ENCODE results near the gene WDR93. TPM values are rescaled to one million over a fixed set of nuclear protein-coding genes. Genes with fewer than 3 reads are reported as not detected.

WDR93 gene
- total RNA-seq, 4 donors from 2014 or later = not detected

DNA sequence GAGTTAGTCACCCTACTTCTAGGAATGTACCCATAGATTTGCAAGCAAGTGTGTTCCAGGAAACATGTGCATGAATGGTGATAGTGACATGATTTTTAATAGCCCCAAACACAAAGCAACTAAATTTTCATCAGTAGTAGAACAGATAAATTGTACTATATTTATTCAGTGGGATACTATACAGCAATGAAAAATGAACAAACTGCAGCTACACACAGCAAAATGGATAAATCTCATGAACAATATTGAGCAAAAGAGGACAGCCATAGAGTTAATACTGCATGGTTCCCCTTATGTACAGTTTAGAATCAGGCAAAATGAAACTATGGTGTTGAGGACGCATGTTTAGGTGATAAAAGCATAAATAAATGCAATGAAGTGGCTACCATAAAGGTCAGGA is 34.5 kb downstream of the WDR93 start:
- H3K4me1 ChIP-seq = peaks cover 0 to 3% (median 0%) of the 10 kb centered on the region in 4 donors
- DNase-seq = no peak
- WGBS, 2 donors (ENCODE audit: low coverage in 1 of 2) = 81 to 100% methylated on average over 1 of the region's 1 CpG
- intact Hi-C loops (cut with DNase I; ENCODE audit: low total_unique reads) (no loop called here), in situ Hi-C loops (cut with MboI; ENCODE audit: low pct_ligation_motif_present in 1 of 4, low pct_unique_long_range_greater_than_20kb in 1 of 4, low sequenced_read_pairs in 3 of 4) (loop anchor here in 1 of 4 donors (25.0 kb wide), 1 partner anchor 362 kb away; no protein-coding TSS in a partner anchor)
- no peaks in the 10 kb centered on the region for H3K36me3 ChIP-seq
- no peaks in the 10 kb centered on the region for H3K27me3 ChIP-seq
- H3K27ac ChIP-seq = no peak overlapping the region
- H3K9me3 ChIP-seq = peaks cover 0 to 7% of the 10 kb centered on the region in 2 donors
- TF ChIP-seq, protein P1, sequence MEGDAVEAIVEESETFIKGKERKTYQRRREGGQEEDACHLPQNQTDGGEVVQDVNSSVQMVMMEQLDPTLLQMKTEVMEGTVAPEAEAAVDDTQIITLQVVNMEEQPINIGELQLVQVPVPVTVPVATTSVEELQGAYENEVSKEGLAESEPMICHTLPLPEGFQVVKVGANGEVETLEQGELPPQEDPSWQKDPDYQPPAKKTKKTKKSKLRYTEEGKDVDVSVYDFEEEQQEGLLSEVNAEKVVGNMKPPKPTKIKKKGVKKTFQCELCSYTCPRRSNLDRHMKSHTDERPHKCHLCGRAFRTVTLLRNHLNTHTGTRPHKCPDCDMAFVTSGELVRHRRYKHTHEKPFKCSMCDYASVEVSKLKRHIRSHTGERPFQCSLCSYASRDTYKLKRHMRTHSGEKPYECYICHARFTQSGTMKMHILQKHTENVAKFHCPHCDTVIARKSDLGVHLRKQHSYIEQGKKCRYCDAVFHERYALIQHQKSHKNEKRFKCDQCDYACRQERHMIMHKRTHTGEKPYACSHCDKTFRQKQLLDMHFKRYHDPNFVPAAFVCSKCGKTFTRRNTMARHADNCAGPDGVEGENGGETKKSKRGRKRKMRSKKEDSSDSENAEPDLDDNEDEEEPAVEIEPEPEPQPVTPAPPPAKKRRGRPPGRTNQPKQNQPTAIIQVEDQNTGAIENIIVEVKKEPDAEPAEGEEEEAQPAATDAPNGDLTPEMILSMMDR (IDR thresholded peaks at IDR 0.05) = no peak
- no peak for TF ChIP-seq POLR2AphosphoS5 (IDR thresholded peaks at IDR 0.05)
- TF ChIP-seq POLR2A (IDR thresholded peaks at IDR 0.05) = no peak
- TF ChIP-seq EP300 (IDR thresholded peaks at IDR 0.05; ENCODE audit: low read depth) = no peak
- H3K4me3 ChIP-seq = no peak overlapping the region

DNA sequence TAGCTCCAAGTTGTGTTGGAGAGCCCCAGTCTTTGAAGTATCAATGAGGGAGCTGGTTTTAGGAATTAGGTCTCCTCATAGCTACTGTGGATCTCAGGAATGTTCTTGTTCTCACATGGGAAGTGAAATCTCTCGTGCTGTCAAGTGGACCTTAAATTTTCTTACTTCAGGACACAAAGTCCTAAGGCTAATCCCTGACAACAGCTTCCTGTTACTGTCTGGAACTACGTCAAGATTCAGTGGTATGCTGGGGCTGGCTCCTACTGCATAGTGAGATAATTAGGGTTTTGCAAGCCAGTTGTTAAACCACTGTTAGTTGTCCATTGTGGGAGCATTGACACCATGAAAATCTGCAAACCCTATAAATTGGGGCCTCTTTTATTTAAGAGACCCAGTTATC is 37.6 kb downstream of the WDR93 start:
- WGBS, 2 donors (ENCODE audit: low coverage in 1 of 2) = 35% methylated on average over 2 of the region's 2 CpGs; no CpG with 5 or more reads in 1 of the 2 donors
- intact Hi-C loops (cut with DNase I; ENCODE audit: low total_unique reads) (no loop called here), in situ Hi-C loops (cut with MboI; ENCODE audit: low pct_ligation_motif_present in 1 of 4, low pct_unique_long_range_greater_than_20kb in 1 of 4, low sequenced_read_pairs in 3 of 4) (loop anchor here in 1 of 4 donors (25.0 kb wide), 1 partner anchor 359 kb away; no protein-coding TSS in a partner anchor)
- H3K4me3 ChIP-seq = no peak overlapping the region
- peaks cover 0 to 7% of the 10 kb centered on the region in 2 donors for H3K9me3 ChIP-seq
- H3K36me3 ChIP-seq = no peaks in the 10 kb centered on the region
- H3K27ac ChIP-seq = no peak overlapping the region
- no peak for DNase-seq
- peaks cover 0 to 3% (median 0%) of the 10 kb centered on the region in 4 donors for H3K4me1 ChIP-seq
- peak in 2 of 3 donors; percentile 53 to 62 for TF ChIP-seq POLR2AphosphoS5 (IDR thresholded peaks at IDR 0.05)
- no peak for TF ChIP-seq POLR2A (IDR thresholded peaks at IDR 0.05)
- TF ChIP-seq, protein P1 (IDR thresholded peaks at IDR 0.05) = no peak
- TF ChIP-seq EP300 (IDR thresholded peaks at IDR 0.05; ENCODE audit: low read depth) = peak; percentile 9
- H3K27me3 ChIP-seq = no peaks in the 10 kb centered on the region

DNA sequence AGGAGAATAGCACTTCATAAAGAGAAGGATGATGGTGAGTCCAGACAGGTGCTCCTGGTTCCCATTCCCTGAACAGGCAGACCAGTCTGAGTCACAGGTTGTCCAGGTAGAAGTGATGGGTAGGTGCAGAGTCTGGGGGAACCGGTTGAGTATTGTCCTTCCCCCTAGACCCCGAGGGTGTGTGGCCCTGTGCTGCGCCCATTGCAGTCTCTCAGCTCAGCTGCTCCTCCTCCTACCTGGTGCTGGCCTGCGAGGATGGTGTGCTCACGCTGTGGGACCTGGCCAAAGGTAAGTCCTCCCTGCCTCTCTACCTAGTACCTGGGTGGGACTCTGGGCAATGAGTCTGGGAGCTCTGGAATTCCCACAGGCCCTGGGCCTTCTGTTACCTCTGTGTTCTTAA is 40.7 kb downstream of the WDR93 start:
- TF ChIP-seq EP300 (IDR thresholded peaks at IDR 0.05; ENCODE audit: low read depth) (no peak), POLR2A (IDR thresholded peaks at IDR 0.05) (no peak), POLR2AphosphoS5 (IDR thresholded peaks at IDR 0.05) (no peak)
- TF ChIP-seq, protein P1 (IDR thresholded peaks at IDR 0.05) = no peak
- Histone ChIP-seq H3K27me3 (no peaks in the 10 kb centered on the region), H3K36me3 (no peaks in the 10 kb centered on the region), H3K4me1 (peaks cover 0 to 3% (median 0%) of the 10 kb centered on the region in 4 donors), H3K9me3 (no peaks in the 10 kb centered on the region), H3K27ac (no peak overlapping the region), H3K4me3 (no peak overlapping the region)
- DNase-seq = no peak
- intact Hi-C loops (cut with DNase I; ENCODE audit: low total_unique reads) (no loop called here), in situ Hi-C loops (cut with MboI; ENCODE audit: low pct_ligation_motif_present in 1 of 4, low pct_unique_long_range_greater_than_20kb in 1 of 4, low sequenced_read_pairs in 3 of 4) (loop anchor here in 1 of 4 donors (25.0 kb wide), 1 partner anchor 356 kb away; no protein-coding TSS in a partner anchor)
- 93% methylated on average over 5 of the region's 5 CpGs; no CpG with 5 or more reads in 1 of the 2 donors for WGBS, 2 donors (ENCODE audit: low coverage in 1 of 2)

DNA sequence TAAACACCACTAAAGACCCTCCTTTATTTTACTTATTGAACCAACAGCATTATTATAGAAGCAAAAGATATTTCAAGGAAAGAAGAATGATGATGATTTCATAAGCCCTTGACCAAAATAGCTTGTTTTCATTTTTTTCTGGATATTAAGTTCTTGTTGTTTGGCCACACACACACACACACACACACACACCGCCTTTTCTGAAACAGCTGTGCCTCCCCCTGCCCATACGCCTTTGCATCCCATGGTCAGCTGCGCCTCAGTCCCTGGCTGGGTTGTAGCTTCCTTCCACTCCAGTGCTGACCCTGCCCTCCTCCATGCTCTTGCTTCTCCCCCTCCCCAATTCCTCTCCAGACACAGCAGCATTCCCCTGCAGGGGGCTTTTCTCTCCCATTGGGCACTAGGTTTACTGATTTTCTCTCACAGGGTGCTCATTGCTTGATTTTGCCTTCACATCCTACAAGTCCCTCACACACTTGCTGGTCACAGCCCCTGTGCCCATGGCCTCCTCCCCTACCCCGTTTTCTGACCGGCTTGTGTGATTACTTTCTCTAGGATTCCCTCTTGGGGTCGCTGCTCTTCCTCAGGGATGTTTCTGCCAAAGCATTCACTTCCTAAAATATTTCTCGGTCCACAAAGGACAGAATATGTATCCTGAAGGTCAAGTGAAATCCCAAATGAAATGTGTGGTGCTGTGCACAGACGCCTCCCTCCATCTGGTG is 42.0 kb downstream of the WDR93 start:
- TF ChIP-seq POLR2AphosphoS5 (IDR thresholded peaks at IDR 0.05) (no peak), POLR2A (IDR thresholded peaks at IDR 0.05) (no peak), EP300 (IDR thresholded peaks at IDR 0.05; ENCODE audit: low read depth) (no peak)
- TF ChIP-seq, protein P1 (IDR thresholded peaks at IDR 0.05) = no peak
- Histone ChIP-seq H3K9me3 (no peaks in the 10 kb centered on the region), H3K27me3 (no peaks in the 10 kb centered on the region), H3K4me3 (no peak overlapping the region), H3K27ac (no peak overlapping the region), H3K4me1 (peaks cover 0 to 3% (median 0%) of the 10 kb centered on the region in 4 donors), H3K36me3 (no peaks in the 10 kb centered on the region)
- no peak for DNase-seq
- 72 to 74% methylated on average over 5 to 8 of the region's 8 CpGs for WGBS, 2 donors (ENCODE audit: low coverage in 1 of 2)
- in situ Hi-C loops (cut with MboI; ENCODE audit: low pct_ligation_motif_present in 1 of 4, low pct_unique_long_range_greater_than_20kb in 1 of 4, low sequenced_read_pairs in 3 of 4) (loop anchor here in 1 of 4 donors (25.0 kb wide), 1 partner anchor 355 kb away; no protein-coding TSS in a partner anchor), intact Hi-C loops (cut with DNase I; ENCODE audit: low total_unique reads) (no loop called here)
